Measurements from ENCODE around the gene RPS6KA2. TPM values are rescaled to one million over a fixed set of nuclear protein-coding genes. Genes with fewer than 3 reads are reported as not detected.
"Not testable (repeated sequence)": the region's sequence is repeated elsewhere in the genome, so short reads cannot be mapped to it uniquely, and the experiment has no call there.

Gene RPS6KA2
- total and polyA plus RNA-seq, 8 donors, result 7.9 to 95.4 (median 22.9) TPM

GRCh38 chr6:166542580-166542912 is 84.5 kb downstream of the RPS6KA2 start:
- Histone ChIP-seq H3K4me1 (no peaks in the 10 kb centered on the region), H3K9me3 (no peaks in the 10 kb centered on the region), H3K4me3 (no peak overlapping the region), H3K36me3 (no peaks in the 10 kb centered on the region), H3K27me3 (no peaks in the 10 kb centered on the region), H3K27ac (no peak overlapping the region)
- TF ChIP-seq CTCF (IDR thresholded peaks at IDR 0.05), result no peak
- intact Hi-C loops (cut with DNase I), result no loop called here
- peak in 2 of 6 donors; percentile 28 to 44 for DNase-seq
- WGBS, 2 donors, result 63 to 64% methylated on average over 4 of the region's 4 CpGs
- FAIRE-seq, result no peak
- peak; percentile 70 to 89 (median 74) for ATAC-seq

DNA sequence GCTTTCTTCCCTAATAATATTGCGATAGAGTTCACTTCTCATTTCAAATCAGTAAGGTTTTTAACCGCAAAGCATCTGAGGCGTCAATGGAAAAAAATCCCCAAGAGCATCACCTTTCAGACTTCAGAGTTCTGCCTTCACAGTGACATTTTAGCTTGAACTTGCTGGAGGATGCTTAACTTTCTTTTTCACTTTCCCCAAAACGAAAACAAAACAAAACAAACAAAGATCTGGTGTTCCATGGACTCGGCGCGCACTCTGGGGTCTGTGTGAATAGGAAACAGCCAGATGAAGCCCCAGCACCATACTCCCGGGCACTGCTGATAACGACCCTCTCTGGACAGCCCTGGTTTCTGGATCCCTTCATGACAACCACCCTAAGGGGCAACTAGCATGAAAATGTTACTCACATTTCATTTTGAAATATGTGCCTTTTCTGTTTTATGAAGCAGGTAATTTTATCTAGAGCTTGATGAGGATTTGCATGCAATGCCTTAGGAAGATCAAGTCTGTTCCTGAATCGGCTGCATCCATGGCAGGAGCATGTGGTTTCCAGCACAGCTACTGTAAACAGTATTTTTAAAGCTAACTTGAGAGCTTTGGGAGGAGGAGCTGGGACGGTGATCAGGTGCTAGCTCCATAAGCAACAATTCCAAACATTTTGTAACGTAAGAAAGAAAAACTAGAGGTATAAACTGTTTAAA is 85.0 kb downstream of the RPS6KA2 start:
- Histone ChIP-seq H3K9me3 (no peaks in the 10 kb centered on the region), H3K27me3 (no peaks in the 10 kb centered on the region), H3K4me1 (no peaks in the 10 kb centered on the region), H3K27ac (no peak overlapping the region), H3K36me3 (no peaks in the 10 kb centered on the region), H3K4me3 (no peak overlapping the region)
- no peak for TF ChIP-seq CTCF (IDR thresholded peaks at IDR 0.05)
- ATAC-seq (peak in 2 of 4 donors; percentile 42 to 43), DNase-seq (no peak), FAIRE-seq (no peak)
- 76 to 77% methylated on average over 12 of the region's 12 CpGs for WGBS, 2 donors
- intact Hi-C loops (cut with DNase I), result no loop called here

GRCh38 chr6:166541366-166541765 is 85.7 kb downstream of the RPS6KA2 start:
- Histone ChIP-seq H3K4me3 (no peak overlapping the region), H3K36me3 (no peaks in the 10 kb centered on the region), H3K4me1 (no peaks in the 10 kb centered on the region), H3K27ac (no peak overlapping the region), H3K9me3 (no peaks in the 10 kb centered on the region), H3K27me3 (no peaks in the 10 kb centered on the region)
- DNase-seq, result no peak
- no peak for TF ChIP-seq CTCF (IDR thresholded peaks at IDR 0.05)
- FAIRE-seq, result no peak
- intact Hi-C loops (cut with DNase I), result no loop called here
- ATAC-seq, result no peak
- 89 to 90% methylated on average over 12 of the region's 12 CpGs for WGBS, 2 donors

GRCh38 chr6:166540631-166541331 is 86.3 kb downstream of the RPS6KA2 start:
- Histone ChIP-seq H3K27ac (no peak overlapping the region), H3K27me3 (no peaks in the 10 kb centered on the region), H3K9me3 (no peaks in the 10 kb centered on the region), H3K36me3 (no peaks in the 10 kb centered on the region), H3K4me1 (no peaks in the 10 kb centered on the region), H3K4me3 (no peak overlapping the region)
- no peak for DNase-seq
- no peak for FAIRE-seq
- peak in 2 of 4 donors; percentile 15 to 41 for ATAC-seq
- no peak for TF ChIP-seq CTCF (IDR thresholded peaks at IDR 0.05)
- 86 to 87% methylated on average over 18 of the region's 18 CpGs for WGBS, 2 donors
- intact Hi-C loops (cut with DNase I), result no loop called here

DNA sequence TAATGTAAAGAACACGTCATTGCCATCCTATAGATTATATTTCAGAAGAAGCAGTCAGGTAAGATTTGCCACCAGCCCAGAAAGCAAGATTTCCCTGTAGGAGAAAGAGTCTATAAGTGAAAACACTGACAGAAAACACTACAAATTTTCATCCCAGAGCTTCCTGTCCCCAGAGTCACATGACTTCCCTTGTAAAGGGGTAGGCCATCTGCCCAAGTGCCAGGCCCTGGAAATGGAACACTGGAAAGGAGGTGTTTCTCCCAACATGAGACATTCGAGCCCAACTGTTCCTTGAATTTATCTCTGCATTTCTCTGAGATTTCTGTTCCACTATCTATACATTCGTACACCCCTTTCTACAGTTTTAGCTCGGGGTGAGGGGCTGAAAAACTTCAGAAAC is 87.5 kb downstream of the RPS6KA2 start:
- no peaks in the 10 kb centered on the region for H3K9me3 ChIP-seq
- WGBS, 2 donors, result 88% methylated on average over 4 of the region's 4 CpGs
- no peak overlapping the region for H3K4me3 ChIP-seq
- FAIRE-seq (no peak), ATAC-seq (no peak), DNase-seq (no peak)
- no peaks in the 10 kb centered on the region for H3K27me3 ChIP-seq
- H3K4me1 ChIP-seq, result no peaks in the 10 kb centered on the region
- H3K36me3 ChIP-seq, result peaks cover 0 to 2% (median 0%) of the 10 kb centered on the region in 3 donors
- TF ChIP-seq CTCF (IDR thresholded peaks at IDR 0.05), result no peak
- no peak overlapping the region for H3K27ac ChIP-seq
- intact Hi-C loops (cut with DNase I), result no loop called here

GRCh38 chr6:166539011-166539385 is 88.1 kb downstream of the RPS6KA2 start:
- H3K36me3 ChIP-seq; intact Hi-C loops (cut with DNase I); H3K27me3 ChIP-seq; H3K4me1 ChIP-seq; H3K4me3 ChIP-seq; FAIRE-seq; H3K27ac ChIP-seq; H3K9me3 ChIP-seq; DNase-seq; ATAC-seq: not testable (repeated sequence)
- 94 to 97% methylated on average over 9 of the region's 9 CpGs for WGBS, 2 donors
